HepG2 (cell line): ENCODE measurements around the gene PTGDR2. TPM values are rescaled to one million over a fixed set of nuclear protein-coding genes. Genes with fewer than 3 reads are reported as not detected.

Source experiments
- ATAC-seq: fragments of 200-7000 bp; cut with Tn5 transposase; 3 replicates; pipeline ENCODE4 v1.9.1; 2020; ENCODE audit warnings: mild to moderate bottlenecking, moderate library complexity
- BruUV-seq: library from RNA; stranded (reverse); fragments of 400-500 nt; replicated peaks from 2 replicates; lab custom pipeline; 2021; lab: Mats Ljungman, UMichigan
- CTCF ChIA-PET: fragments of 300-600 bp; formaldehyde crosslinking; extraction: SDS; loops from one replicate; lab custom pipeline; 2021; ENCODE audit warnings: low total read pairs, inconsistent platforms, low intra/inter-chr PET ratio; lab: Yijun Ruan, JAX
- POLR2A ChIA-PET: fragments of 350-600 bp; sonication (Branson Sonifier 250); formaldehyde crosslinking; loops from one replicate; lab custom pipeline; 2020; ENCODE audit warnings: antibody characterized with exemption, inconsistent platforms; lab: Yijun Ruan, JAX
- DNase-seq: peaks from one replicate; pipeline ENCODE4 v3.0.0-alpha.2; 2015; ENCODE audit warnings: low spot score
- FAIRE-seq: peaks from 3 replicates; lab custom pipeline; 2011; peaks lifted over from hg19 to GRCh38; lab: Jason Lieb, UNC
- H2AFZ ChIP-seq: one replicate; pipeline ENCODE4 v1.6.1; 2011; ENCODE audit warnings: low read length, inconsistent platforms
- H3K27ac ChIP-seq: fragments of 300-600 bp; 3 replicates; pipeline ENCODE4 v1.8.0; 2011; ENCODE audit warnings: mixed run types, mild to moderate bottlenecking, mixed read lengths, low read length, inconsistent platforms; ENCODE audit not compliant: insufficient read depth; ENCODE audit errors: extremely low read length
- H3K27me3 ChIP-seq, 2 experiments: fragments of 200-600 bp in 1 of 2; 2 replicates in 1 of 2; 3 replicates in 1 of 2; pipeline versions ENCODE4 v1.6.0 to v1.8.0; 2011; ENCODE audit warnings: low read length in 2 of 2, mild to moderate bottlenecking in 2 of 2, moderate library complexity in 2 of 2, inconsistent platforms in 1 of 2; ENCODE audit not compliant: insufficient read depth in 2 of 2, control insufficient read depth in 1 of 2
- H3K36me3 ChIP-seq, 2 experiments: fragments of 200-600 bp in 1 of 2; replicated peaks in 1 of 2; 2 replicates in 1 of 2; 3 replicates in 1 of 2; pipeline versions ENCODE4 v1.5.1 to v1.8.0; 2011; ENCODE audit warnings: low read length in 2 of 2, inconsistent platforms in 1 of 2; ENCODE audit not compliant: insufficient read depth in 2 of 2, control insufficient read depth in 1 of 2
- H3K4me1 ChIP-seq: 2 replicates; pipeline ENCODE4 v1.5.1; 2012; ENCODE audit warnings: low read length, inconsistent platforms; ENCODE audit not compliant: insufficient read depth
- H3K4me2 ChIP-seq: 2 replicates; pipeline ENCODE4 v1.6.0; 2011; ENCODE audit warnings: low read depth, low read length, inconsistent platforms
- H3K4me3 ChIP-seq, 3 experiments: fragments of 200-600 bp in 1 of 3; sonication (generic), shearing (Covaris generic) in 1 of 3; replicated peaks in 1 of 3; 2 replicates each; pipeline ENCODE4 v1.5.1; 2011 to 2016; ENCODE audit warnings: low read length in 3 of 3, inconsistent platforms in 2 of 3, low read depth in 2 of 3, mild to moderate bottlenecking in 2 of 3, control low read depth in 1 of 3, mixed read lengths in 1 of 3; ENCODE audit not compliant: insufficient read depth in 1 of 3
- H3K79me2 ChIP-seq: one replicate; pipeline ENCODE4 v1.6.1; 2011; ENCODE audit warnings: low read length, inconsistent platforms; ENCODE audit not compliant: insufficient read depth
- H3K9ac ChIP-seq: 2 replicates; pipeline ENCODE4 v1.6.0; 2011; ENCODE audit warnings: mild to moderate bottlenecking, low read depth, low read length, inconsistent platforms; ENCODE audit not compliant: insufficient read depth
- H3K9me3 ChIP-seq: 2 replicates; pipeline ENCODE4 v1.5.1; 2012; ENCODE audit warnings: mild to moderate bottlenecking, low read length
- H4K20me1 ChIP-seq: 2 replicates; pipeline ENCODE4 v1.6.0; 2011; ENCODE audit warnings: inconsistent platforms, mild to moderate bottlenecking, low read length, moderate library complexity; ENCODE audit not compliant: insufficient read depth
- ARID5B ChIP-seq: IDR thresholded peaks from 2 replicates; pipeline ENCODE4 v1.4.0; 2020; ENCODE audit warnings: mild to moderate bottlenecking, missing genetic modification reagents
- CBFB ChIP-seq: sonication (generic); formaldehyde crosslinking; IDR thresholded peaks from 2 replicates; pipeline ENCODE4 v1.4.0; 2020; ENCODE audit warnings: missing genetic modification reagents
- CC2D1A ChIP-seq: sonication (generic); formaldehyde crosslinking; IDR thresholded peaks from 2 replicates; pipeline ENCODE4 v1.8.1; 2023; ENCODE audit warnings: mild to moderate bottlenecking, missing genetic modification reagents
- CHD4 ChIP-seq: fragments of 200-600 bp; sonication (generic); IDR thresholded peaks from 2 replicates; pipeline ENCODE4 v1.7.0; 2017; ENCODE audit warnings: mild to moderate bottlenecking, low read length, borderline replicate concordance
- FOXP4 ChIP-seq: sonication (generic); formaldehyde crosslinking; IDR thresholded peaks from 2 replicates; pipeline ENCODE4 v1.4.0; 2020; ENCODE audit warnings: missing genetic modification reagents
- GATAD1 ChIP-seq: IDR thresholded peaks from 2 replicates; pipeline ENCODE4 v1.6.1; 2016; ENCODE audit warnings: missing genetic modification reagents, missing compliant biosample characterization
- MXD4 ChIP-seq: IDR thresholded peaks from 2 replicates; pipeline ENCODE4 v1.6.1; 2016; ENCODE audit warnings: mild to moderate bottlenecking, missing biosample characterization, missing genetic modification reagents
- NCOA2 ChIP-seq: sonication (generic); formaldehyde crosslinking; IDR thresholded peaks from 2 replicates; pipeline ENCODE4 v1.8.0; 2022; ENCODE audit warnings: inconsistent platforms
- NFKBIZ ChIP-seq: IDR thresholded peaks from 2 replicates; pipeline ENCODE4 v1.6.1; 2018; ENCODE audit warnings: missing genetic modification reagents, missing compliant biosample characterization
- NFYB ChIP-seq: sonication (generic); formaldehyde crosslinking; IDR thresholded peaks from 2 replicates; pipeline ENCODE4 v1.4.0; 2020; ENCODE audit warnings: missing genetic modification reagents
- RBAK ChIP-seq: sonication (generic); formaldehyde crosslinking; IDR thresholded peaks from 2 replicates; pipeline ENCODE4 v1.5.1; 2020; ENCODE audit warnings: mild to moderate bottlenecking, missing genetic modification reagents
- SSRP1 ChIP-seq: IDR thresholded peaks from 2 replicates; pipeline ENCODE4 v1.6.1; 2016; ENCODE audit warnings: control low read depth
- ZKSCAN8 ChIP-seq: IDR thresholded peaks from 2 replicates; pipeline ENCODE4 v1.6.1; 2016; ENCODE audit warnings: borderline replicate concordance, missing genetic modification reagents, missing compliant biosample characterization
- ZNF253 ChIP-seq: sonication (generic); formaldehyde crosslinking; IDR thresholded peaks from 2 replicates; pipeline ENCODE4 v1.8.0; 2022; ENCODE audit warnings: mild to moderate bottlenecking, missing genetic modification reagents, borderline replicate concordance
- ZNF263 ChIP-seq: sonication (generic); formaldehyde crosslinking; IDR thresholded peaks from 2 replicates; pipeline ENCODE4 v1.4.0; 2020; ENCODE audit warnings: missing genetic modification reagents
- ZNF749 ChIP-seq: sonication (generic); formaldehyde crosslinking; IDR thresholded peaks from 2 replicates; pipeline ENCODE4 v1.8.0; 2022; ENCODE audit warnings: mild to moderate bottlenecking, missing genetic modification reagents, moderate library complexity, borderline replicate concordance
- ZNF768 ChIP-seq: sonication (generic); formaldehyde crosslinking; IDR thresholded peaks from 2 replicates; pipeline ENCODE4 v1.4.0; 2020; ENCODE audit warnings: missing genetic modification reagents
- ZNF776 ChIP-seq: sonication (generic); formaldehyde crosslinking; IDR thresholded peaks from 2 replicates; pipeline ENCODE4 v1.4.0; 2020; ENCODE audit warnings: mild to moderate bottlenecking, missing genetic modification reagents
- ZNF83 ChIP-seq: sonication (generic); formaldehyde crosslinking; IDR thresholded peaks from 2 replicates; pipeline ENCODE4 v1.4.0; 2020; ENCODE audit warnings: missing genetic modification reagents, mild to moderate bottlenecking, borderline replicate concordance
- ZNF839 ChIP-seq: sonication (generic); formaldehyde crosslinking; IDR thresholded peaks from 2 replicates; pipeline ENCODE4 v1.4.0; 2020; ENCODE audit warnings: missing genetic modification reagents, mild to moderate bottlenecking, borderline replicate concordance
- WGBS: methylation state at CpG from one replicate; pipeline ENCODE4 v1.1.6; 2017; ENCODE audit warnings: low lambda C conversion rate; 5-methylcytosine and 5-hydroxymethylcytosine counted together
- in situ Hi-C: cut with HindIII; loops from 2 replicates; pipeline ENCODE4 v1.10.0; 2017; ENCODE audit warnings: low pct_unique_long_range_greater_than_20kb; ENCODE audit not compliant: extremely low pct_ligation_motif_present
- intact Hi-C: fragments of 100-400 bp; cut with micrococcal nuclease; formaldehyde crosslinking; loops from one replicate; pipeline ENCODE4 v1.10.0; 2022; ENCODE audit not compliant: unreplicated experiment
- polyA plus RNA-seq, 8 experiments: library from polyadenylated mRNA; depleted of rRNA in 3 of 8; stranded (reverse) in 7 of 8; unstranded in 1 of 8; fragments of >200 nt; fragmentation: Illumina TruSeq in 4 of 8; extraction: Trizol in 4 of 8; gene quantifications; 2 replicates each; pipeline versions ENCODE4 v1.2.1 to v1.2.3, GENCODE V29; 2011 to 2016; ENCODE audit warnings: low read depth in 4 of 8, missing spikeins in 1 of 8, mixed read lengths in 1 of 8; ENCODE audit not compliant: insufficient read depth in 1 of 8
- total RNA-seq, 5 experiments: library from RNA; depleted of rRNA; stranded (reverse); fragments of >200 nt; fragmentation: Illumina TruSeq; extraction: Trizol; gene quantifications; 2 replicates each; pipeline ENCODE4 v1.2.3, GENCODE V29; 2016; ENCODE audit warnings: low read depth in 1 of 5

The PTGDR2 gene
- total and polyA plus RNA-seq, 2 of the 13 experiments (the other 11 are each of a cell fraction or from before 2014, with no cell fraction given), result 1.9 to 2.5 TPM

GRCh38 chr11:60803273-60803936, 52.3 kb downstream of the PTGDR2 start (continued):
- TF ChIP-seq NFYB (CRISPR knock-in tag), result no peak
- no peak for TF ChIP-seq ZNF768

GRCh38 chr11:60801194-60801593, 54.6 kb downstream of the PTGDR2 start:
- H3K4me3 ChIP-seq, result no peak overlapping the region
- ATAC-seq (no peak), DNase-seq (no peak), FAIRE-seq (no peak)
- H4K20me1 ChIP-seq, result no peaks in the 10 kb centered on the region
- TF ChIP-seq CHD4 (no peak), ZNF253 (CRISPR knock-in tag) (no peak), ZNF83 (CRISPR knock-in tag) (no peak), MXD4 (CRISPR knock-in tag) (no peak), ZNF263 (CRISPR knock-in tag) (no peak), ZKSCAN8 (CRISPR knock-in tag) (no peak), GATAD1 (CRISPR knock-in tag) (no peak), SSRP1 (CRISPR knock-in tag) (no peak), ZNF776 (CRISPR knock-in tag) (no peak), ARID5B (CRISPR knock-in tag) (no peak), CBFB (CRISPR knock-in tag) (no peak), RBAK (CRISPR knock-in tag) (no peak), FOXP4 (CRISPR knock-in tag) (no peak), NCOA2 (no peak), NFKBIZ (CRISPR knock-in tag) (no peak), ZNF839 (CRISPR knock-in tag) (no peak), CC2D1A (CRISPR knock-in tag) (no peak), ZNF749 (CRISPR knock-in tag) (no peak), NFYB (CRISPR knock-in tag) (no peak)
- TF ChIP-seq, all 625 proteins: peak for 0
- Histone ChIP-seq H2AFZ (no peak overlapping the region), H3K9ac (no peak overlapping the region), H3K27me3 (peaks cover 0 to 21% of the 10 kb centered on the region in 2 experiments; a peak in 3 of 5 replicates), H3K9me3 (no peaks in the 10 kb centered on the region), H3K4me1 (no peaks in the 10 kb centered on the region), H3K27ac (no peak overlapping the region), H3K36me3 (no peaks in the 10 kb centered on the region), H3K79me2 (no peaks in the 10 kb centered on the region), H3K4me2 (no peak overlapping the region)
- in situ Hi-C loops, result no loop called here
- WGBS, result 33% methylated on average over 10 of the region's 10 CpGs
- POLR2A ChIA-PET, result no interaction called here
- CTCF ChIA-PET, result no interaction called here
- intact Hi-C loops, result no loop called here
- BruUV-seq, result no TSS peak
